ENCODE data around the gene SCNN1B.
"Not testable (repeated sequence)": the region's sequence is repeated elsewhere in the genome, so short reads cannot be mapped to it uniquely, and the experiment has no call there.

Gene SCNN1B, protein sequence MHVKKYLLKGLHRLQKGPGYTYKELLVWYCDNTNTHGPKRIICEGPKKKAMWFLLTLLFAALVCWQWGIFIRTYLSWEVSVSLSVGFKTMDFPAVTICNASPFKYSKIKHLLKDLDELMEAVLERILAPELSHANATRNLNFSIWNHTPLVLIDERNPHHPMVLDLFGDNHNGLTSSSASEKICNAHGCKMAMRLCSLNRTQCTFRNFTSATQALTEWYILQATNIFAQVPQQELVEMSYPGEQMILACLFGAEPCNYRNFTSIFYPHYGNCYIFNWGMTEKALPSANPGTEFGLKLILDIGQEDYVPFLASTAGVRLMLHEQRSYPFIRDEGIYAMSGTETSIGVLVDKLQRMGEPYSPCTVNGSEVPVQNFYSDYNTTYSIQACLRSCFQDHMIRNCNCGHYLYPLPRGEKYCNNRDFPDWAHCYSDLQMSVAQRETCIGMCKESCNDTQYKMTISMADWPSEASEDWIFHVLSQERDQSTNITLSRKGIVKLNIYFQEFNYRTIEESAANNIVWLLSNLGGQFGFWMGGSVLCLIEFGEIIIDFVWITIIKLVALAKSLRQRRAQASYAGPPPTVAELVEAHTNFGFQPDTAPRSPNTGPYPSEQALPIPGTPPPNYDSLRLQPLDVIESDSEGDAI

DNA sequence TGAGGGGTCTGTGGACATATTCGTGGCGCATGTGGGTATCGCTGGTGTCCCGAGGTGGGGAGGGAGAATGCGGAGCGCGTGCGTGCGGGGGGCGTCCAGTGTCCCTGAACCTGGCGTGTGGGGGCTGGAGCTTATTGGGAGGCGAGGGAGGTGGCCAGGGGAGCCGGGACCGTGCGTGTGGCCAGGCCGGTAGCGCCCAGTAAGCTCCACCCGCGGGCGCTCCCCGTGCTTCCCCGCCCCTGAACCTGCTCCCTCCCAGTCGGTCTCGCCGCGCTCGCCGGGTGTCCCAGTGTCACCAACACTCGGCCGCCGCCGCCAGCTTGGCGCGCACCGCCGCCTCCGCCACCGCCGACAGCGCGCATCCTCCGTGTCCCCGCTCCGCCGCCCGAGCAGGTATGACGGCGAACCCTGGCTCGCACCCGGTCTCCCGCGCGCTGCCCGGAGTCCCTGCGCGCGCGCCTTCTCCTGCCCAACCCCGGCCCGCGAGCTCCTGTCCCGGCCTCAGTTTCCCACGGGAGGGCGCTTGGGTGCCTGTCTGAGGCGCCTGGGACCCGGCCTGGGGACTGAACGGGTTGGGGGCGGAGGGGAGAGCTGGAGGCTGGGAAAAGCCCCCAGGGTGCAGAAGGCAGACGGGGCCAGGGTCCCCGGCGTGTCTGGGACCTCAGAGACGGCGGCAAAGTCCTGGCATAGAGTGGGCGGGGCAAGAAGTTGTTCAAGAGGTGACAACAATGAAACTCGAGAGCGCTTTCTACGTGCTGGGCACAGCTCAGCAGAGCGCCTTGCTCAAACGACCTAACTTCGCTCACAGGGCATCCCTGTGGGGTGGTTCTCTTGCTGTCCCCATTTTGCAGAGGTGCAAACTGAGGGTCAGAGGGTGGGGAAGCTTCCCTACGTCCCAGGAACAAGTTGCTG is at the start of gene SCNN1B:
SCNN1B (plus strand) TSS at position 258 of the 912 bp plus-strand sequence. CDS start 46,298 bp downstream, outside the sequence.
- DNase-seq (ENCODE audit: low read depth, low spot score), result no peak

GRCh38 chr16:23252310-23252709 is 49.8 kb upstream of the SCNN1B start:
- DNase-seq (ENCODE audit: low read depth, low spot score), result no peak

GRCh38 chr16:23253650-23254049 is 48.5 kb upstream of the SCNN1B start:
- DNase-seq (ENCODE audit: low read depth, low spot score), result not testable (repeated sequence)

GRCh38 chr16:23254338-23254737 is 47.8 kb upstream of the SCNN1B start:
- no peak for DNase-seq (ENCODE audit: low read depth, low spot score)

DNA sequence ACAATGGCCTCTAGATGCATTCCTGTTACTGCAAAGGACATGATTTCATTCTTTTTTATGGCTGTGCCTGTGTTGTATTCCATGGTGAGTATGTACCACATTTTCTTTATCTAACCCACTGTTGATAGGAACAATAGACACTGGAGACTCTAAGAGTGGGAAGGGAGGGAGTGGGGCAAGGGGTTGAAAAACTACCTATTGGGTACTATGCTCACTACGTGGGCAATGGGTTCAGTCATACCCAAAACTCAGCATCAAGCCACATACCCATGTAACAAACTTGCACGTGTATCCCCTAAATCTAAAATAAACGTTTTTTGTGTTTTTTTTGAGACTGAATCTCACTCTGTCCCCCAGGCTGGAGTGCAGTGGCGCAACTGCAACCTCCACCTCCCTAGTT is 47.1 kb upstream of the SCNN1B start:
- no peak for DNase-seq (ENCODE audit: low read depth, low spot score)

- no peak for DNase-seq (ENCODE audit: low read depth, low spot score)
Measured at GRCh38 chr16:23256440-23256839, 45.7 kb upstream of the SCNN1B start.

DNA sequence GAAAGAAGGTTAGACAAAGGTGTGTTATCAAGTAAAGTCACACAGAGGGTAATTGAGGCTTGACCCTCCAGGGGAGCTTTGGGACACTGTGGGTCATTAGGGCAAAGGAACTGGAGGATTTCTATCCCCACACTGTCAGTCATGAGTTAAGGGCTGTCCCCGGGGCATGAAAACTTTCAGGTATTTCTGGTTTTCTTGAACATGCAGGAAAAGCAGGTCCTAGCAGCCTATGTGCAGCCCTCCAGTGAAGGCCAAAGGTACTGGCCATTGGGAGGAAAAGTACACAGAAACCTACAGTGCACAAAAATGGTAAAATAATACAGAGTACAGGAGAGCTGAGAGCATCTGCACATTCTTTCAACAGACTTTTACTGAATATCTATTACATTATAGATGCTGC is 44.4 kb upstream of the SCNN1B start:
- no peak for DNase-seq (ENCODE audit: low read depth, low spot score)

GRCh38 chr16:23258919-23259237 is 43.2 kb upstream of the SCNN1B start:
- DNase-seq (ENCODE audit: low read depth, low spot score), result no peak

DNA sequence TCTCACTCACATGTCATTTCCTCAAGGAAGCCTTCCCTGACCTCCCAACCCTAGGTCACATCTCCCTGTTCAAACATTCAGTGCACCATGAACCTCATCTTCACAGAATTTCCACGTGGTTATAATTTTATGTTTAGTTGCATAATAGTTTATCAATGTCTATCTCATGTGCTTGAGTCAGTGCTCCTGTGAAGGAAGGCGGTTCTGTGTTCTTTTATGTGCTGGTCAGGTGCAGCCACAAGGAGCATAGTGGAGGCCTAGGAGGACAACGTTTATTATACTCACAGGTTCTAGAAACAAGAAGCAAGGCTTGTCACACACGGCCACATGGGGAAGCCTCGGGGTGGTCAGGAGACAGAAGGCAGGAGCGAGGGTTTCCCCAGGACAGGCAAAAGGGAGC is 34.5 kb upstream of the SCNN1B start:
- no peak for DNase-seq (ENCODE audit: low read depth, low spot score)

DNA sequence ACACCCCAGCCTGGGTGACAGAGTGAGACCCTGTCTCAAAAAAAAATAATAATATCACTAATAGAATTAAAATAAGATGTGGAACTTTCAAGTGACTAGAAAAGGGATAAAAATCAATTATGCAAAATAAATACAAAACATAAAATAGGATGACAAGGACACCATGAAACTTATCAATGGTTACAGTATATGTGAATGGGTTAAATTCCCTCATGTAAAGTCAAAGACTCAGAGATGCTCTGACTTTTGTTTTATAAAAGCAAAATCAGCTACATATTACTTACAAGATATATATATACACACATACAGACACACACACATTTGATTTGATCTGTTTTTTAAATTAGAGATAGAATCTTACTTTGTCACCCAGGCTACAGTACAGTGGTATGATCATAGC is 33.5 kb upstream of the SCNN1B start:
- DNase-seq (ENCODE audit: low read depth, low spot score), result no peak

DNA sequence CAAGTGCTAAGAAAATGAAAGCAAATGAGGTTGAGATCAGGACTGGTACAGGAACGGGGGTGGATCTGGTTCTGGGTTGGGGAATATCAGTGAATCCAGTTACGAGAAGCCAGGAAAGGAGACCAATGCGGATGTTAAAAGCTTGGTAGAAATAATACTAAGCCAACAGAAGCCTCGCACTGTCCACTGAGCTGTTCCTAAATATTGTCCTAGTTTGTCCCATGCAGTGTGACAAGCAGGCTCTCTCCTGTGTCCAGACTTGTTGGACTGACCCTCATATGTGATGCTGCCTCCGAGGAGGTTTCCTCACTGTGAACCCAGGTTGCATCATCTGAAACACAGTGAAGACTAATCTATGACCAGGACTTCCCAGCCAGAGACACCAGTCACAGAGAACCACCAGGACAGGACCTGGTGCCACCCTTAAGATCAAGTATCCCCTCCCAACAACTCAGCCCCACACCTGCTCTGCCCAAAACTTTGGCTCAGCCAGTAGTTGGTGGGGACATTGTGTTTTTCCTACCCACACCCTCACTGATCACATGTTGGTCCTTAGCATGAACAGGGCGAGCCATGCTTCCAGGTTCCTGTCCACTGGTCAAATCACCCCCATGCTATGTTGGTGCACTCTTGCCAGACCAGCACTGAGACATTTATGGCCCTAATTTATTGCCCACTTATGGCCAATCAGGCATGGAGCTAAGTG is 32.7 kb upstream of the SCNN1B start:
- no peak for DNase-seq (ENCODE audit: low read depth, low spot score)

- no peak for DNase-seq (ENCODE audit: low read depth, low spot score)
Measured at GRCh38 chr16:23270654-23271053, 31.4 kb upstream of the SCNN1B start.

DNA sequence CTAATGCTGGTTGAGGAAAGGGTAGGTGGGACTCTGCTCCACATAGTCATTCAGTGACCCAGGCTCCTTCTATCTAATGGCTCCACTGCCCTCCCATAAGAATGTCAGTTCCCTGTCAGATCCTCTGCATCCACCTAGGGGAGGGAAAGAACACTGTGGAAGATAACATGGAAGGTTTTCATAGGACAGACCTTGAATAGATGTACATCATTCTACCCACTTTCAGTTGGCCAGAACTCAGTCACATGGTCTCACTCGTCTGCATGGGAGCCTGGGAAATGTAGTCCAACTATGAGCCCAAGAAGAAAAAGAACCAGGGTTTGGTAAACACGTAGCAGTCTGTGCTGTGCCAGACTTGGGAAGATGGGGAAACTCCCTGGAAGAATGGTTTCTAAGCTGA is 27.1 kb upstream of the SCNN1B start:
- no peak for DNase-seq (ENCODE audit: low read depth, low spot score)

DNA sequence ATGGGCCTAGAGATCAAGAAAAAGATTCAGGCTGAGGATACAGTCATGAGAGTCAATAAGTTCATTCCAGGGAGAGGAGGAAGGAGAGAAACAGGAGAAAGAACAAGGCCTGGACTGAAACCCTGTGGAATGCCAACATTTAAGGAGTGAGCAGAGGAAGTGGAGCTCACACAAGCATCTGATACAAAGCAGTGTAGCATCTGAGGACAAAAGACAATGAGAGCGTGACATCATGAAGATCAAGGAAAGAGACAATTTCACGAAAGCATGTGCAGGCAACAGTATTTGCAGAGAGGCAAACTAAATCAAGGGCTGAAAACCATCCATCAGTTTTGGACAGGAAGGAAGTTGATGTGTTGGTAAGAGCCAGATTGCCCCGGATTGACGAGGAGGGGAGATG is 25.3 kb upstream of the SCNN1B start:
- no peak for DNase-seq (ENCODE audit: low read depth, low spot score)

DNA sequence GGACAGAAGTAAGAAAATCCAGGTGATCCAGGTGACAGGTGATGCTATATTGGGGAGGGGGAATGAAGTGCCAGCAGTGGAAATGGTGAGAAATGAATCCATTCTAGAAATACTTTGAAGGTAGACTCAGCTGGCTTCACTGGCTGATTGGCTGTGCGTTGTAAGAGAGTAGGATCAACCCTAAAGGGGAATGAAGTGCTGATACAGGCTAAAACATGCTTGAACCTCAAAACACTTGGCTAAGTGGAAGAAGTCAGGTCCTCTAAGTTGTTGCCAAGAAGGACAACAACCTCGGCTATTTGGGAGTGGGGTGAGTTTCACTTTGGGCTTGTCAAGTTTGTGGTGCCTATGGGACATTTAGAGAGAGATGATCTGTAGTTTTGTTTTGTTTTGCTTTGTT is 24.1 kb upstream of the SCNN1B start:
- DNase-seq (ENCODE audit: low read depth, low spot score), result no peak

DNA sequence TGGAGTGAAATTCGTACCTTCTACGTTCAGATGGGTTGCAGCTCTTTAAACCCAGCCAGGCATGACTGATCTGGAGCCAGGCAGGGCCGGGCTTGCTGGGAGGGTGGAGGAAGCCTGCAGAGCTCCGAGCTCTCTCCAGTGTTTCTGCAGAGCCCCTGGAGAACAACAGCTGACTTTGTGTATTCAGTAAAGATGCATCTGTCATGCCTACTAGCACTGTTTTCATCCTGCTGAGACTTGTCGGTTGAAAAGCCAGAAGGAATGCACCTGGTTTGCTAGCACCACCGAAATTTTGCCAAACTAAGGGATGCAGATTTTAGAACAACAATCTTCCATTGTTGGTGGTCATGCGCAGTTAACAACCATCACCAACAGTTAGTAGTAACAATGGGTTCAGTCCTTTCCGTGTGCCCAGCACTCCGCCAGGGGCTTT is 22.4 kb upstream of the SCNN1B start:
- no peak for DNase-seq (ENCODE audit: low read depth, low spot score)

DNA sequence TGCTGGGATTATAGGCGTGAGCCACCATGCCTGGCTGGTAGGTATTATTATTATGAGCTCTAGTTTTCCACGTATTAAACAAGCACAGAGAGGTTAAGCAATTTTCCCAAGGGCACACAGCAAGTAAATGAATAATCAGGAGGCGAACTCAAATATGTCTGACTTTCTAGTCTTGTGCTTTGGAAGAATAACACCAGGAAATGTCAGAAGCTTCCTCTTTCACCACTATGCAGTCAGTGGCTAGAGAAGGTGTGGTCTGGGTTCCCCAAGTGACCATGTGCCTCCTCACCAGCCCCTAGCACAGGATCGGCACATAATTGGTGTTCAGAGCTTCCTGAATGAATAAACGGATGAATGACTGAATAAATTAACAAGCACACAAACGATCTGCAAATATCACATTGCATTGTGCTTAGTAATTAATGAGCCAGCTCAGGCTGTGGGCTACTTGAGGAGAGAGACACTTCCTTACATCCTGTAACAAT is 21.6 kb upstream of the SCNN1B start:
- DNase-seq (ENCODE audit: low read depth, low spot score), result no peak

GRCh38 chr16:23282568-23282967 is 19.5 kb upstream of the SCNN1B start:
- DNase-seq (ENCODE audit: low read depth, low spot score), result no peak

DNA sequence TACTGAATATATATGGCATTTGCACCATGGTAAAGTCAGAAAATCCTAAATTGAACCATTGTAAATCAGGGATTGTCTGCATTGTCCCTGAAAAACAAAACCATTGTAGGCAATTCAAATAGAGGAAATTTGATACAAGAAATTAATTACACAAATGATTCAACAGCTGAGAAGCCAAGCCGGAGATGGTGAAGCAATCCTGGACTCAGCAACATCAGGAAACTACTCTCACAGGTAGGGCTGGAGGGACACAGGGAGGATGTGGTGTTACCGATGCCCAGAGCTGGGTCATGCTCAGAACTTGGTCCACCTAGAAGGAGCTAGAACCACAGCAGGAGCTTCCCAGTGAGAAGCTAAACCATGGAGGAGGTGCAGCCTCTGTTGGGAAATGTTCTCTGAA is 18.5 kb upstream of the SCNN1B start:
- no peak for DNase-seq (ENCODE audit: low read depth, low spot score)

DNA sequence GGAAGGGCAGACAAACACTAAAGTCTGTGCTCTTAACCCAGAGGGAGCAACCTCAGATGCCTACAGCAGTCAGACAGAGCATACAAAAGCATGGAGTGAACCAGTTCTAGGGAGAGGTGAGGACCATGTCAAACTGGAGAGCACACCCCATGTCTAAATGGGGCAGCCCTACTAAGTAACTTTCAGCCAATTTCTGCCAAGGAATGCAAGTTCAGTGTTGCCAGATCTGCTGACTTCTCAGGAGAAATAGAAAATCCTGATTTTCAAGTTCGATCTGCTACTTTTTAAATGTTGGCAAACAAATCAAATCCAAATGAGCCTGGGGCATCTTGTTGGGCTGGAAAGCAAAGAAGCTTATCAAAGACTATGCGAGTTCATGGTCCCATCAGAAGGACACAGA is 17.5 kb upstream of the SCNN1B start:
- DNase-seq (ENCODE audit: low read depth, low spot score), result no peak

DNA sequence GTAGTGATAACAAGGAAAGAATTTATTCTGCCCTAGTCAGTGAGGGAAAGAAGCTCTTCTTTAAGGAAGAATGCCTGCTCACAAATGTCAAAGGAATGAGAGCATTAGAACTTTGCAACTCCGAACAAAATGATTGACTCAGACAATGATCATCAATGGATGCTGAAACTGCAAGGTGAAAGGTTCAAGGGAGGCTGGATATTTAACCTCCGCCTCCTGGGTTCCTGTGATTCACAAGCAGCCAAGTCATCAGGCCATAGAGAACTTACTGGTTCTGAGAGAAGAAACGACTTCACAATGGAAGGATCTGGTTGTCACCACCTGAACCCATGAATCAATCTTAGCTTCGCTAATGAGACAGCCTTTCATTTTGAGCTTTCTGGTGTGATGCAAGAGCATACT is 16.0 kb upstream of the SCNN1B start:
- DNase-seq (ENCODE audit: low read depth, low spot score), result no peak

GRCh38 chr16:23288209-23288608 is 13.9 kb upstream of the SCNN1B start:
- DNase-seq (ENCODE audit: low read depth, low spot score), result no peak
